Measurements from ENCODE around the gene TIMM44. TPM values are rescaled to one million over a fixed set of nuclear protein-coding genes. Genes with fewer than 3 reads are reported as not detected.

The TIMM44 gene
- total RNA-seq, 3 donors from 2014 or later = 55.5 to 80.4 (median 63.4) TPM

DNA sequence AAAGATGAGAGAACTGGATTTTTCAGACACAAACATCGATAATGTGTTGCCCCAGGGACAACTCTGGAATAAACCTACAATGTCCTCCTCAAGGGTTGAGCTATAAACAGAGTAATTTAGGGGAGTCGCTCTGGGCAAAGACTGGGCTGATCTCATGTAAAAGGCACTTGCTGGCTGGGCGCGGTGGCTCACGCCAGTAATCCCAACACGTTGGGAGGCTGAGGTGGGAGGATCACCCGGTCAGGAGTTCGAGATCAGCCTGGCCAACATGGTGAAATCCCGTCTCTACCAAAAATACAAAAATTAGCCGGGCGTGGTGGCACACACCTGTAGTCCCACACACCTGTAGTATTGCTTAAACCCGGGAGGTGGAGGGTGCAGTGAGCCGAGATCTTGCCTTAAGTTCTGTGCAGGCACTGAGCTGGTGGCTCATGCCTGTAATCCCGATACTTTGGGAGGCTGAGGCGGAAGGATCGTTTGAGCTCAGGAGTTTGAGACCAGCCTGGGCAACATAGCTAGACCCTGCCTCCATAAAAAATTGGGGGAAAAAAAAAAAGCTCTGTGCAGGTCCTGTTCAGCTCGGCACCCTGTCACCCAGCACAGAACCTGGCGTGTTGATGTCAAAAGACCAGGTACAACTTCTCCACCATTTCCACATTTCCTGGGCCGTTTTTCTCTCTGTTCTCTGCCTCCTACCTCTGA lies 1.4 kb downstream of the TIMM44 start:
- DNase-seq (peak in 1 of 3 donors; percentile 46), ATAC-seq (no peak)
- intact Hi-C loops (cut with DNase I, micrococcal nuclease) = loop anchor here (10.0 kb wide), 1 partner anchor 313 kb away; no protein-coding TSS in a partner anchor
- TF ChIP-seq, protein P1, sequence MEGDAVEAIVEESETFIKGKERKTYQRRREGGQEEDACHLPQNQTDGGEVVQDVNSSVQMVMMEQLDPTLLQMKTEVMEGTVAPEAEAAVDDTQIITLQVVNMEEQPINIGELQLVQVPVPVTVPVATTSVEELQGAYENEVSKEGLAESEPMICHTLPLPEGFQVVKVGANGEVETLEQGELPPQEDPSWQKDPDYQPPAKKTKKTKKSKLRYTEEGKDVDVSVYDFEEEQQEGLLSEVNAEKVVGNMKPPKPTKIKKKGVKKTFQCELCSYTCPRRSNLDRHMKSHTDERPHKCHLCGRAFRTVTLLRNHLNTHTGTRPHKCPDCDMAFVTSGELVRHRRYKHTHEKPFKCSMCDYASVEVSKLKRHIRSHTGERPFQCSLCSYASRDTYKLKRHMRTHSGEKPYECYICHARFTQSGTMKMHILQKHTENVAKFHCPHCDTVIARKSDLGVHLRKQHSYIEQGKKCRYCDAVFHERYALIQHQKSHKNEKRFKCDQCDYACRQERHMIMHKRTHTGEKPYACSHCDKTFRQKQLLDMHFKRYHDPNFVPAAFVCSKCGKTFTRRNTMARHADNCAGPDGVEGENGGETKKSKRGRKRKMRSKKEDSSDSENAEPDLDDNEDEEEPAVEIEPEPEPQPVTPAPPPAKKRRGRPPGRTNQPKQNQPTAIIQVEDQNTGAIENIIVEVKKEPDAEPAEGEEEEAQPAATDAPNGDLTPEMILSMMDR (IDR thresholded peaks at IDR 0.05) = no peak
- Histone ChIP-seq H3K9me3 (no peaks in the 10 kb centered on the region), H3K4me1 (ENCODE audit: low read depth) (peaks cover 10% of the 10 kb centered on the region), H3K36me3 (ENCODE audit: low read depth) (peaks cover 3% of the 10 kb centered on the region), H3K4me3 (no peak overlapping the region)

DNA sequence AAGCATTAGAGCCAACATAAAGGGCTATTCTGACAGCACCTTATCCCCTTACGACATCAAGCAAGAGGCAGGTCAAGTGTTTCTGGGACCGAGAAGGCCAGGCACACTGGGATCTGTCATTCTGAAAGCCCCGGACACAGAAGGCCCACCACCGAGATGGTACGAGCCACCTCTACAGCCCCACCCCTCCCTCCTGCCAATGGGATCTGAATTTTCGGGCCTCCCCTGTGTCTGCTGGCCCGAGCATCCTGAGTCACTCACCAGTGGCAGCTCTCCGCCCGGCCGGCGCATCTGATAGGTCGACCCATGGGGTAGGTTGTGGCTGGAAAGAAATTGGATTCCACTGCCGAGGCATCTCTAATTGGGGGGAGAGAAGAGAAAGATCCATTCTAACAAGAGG lies 2.6 kb downstream of the TIMM44 start:
- no peak for ATAC-seq
- TF ChIP-seq, protein P1 (IDR thresholded peaks at IDR 0.05) = no peak
- peak in 1 of 3 donors; percentile 37 for DNase-seq
- H3K9me3 ChIP-seq = no peaks in the 10 kb centered on the region
- H3K4me3 ChIP-seq = no peak overlapping the region
- H3K4me1 ChIP-seq (ENCODE audit: low read depth) = peaks cover 10% of the 10 kb centered on the region
- intact Hi-C loops (cut with DNase I, micrococcal nuclease) = loop anchor here (10.0 kb wide), 1 partner anchor 314 kb away; no protein-coding TSS in a partner anchor
- H3K36me3 ChIP-seq (ENCODE audit: low read depth) = peaks cover 3% of the 10 kb centered on the region

DNA sequence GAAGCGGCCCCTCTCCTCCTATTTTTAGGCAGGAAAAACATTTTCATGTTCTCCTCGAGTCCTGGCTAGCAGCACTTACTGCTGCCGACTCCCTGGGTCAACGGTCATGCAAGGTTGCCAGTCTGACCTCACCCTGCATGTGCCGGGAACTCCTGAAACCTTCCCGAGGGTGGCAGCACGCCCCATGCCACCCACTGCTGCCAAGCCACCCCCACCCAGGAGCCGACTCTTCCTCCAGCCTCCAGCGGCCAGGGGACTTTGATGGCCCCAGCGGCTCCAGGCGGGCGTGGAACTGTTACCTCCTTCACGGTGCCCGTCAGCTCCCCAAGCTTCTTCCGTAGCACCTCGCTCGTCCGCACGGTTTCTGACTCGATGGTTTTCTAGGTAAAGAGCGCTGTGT lies 8.7 kb downstream of the TIMM44 start:
- Histone ChIP-seq H3K4me1 (ENCODE audit: low read depth) (no peaks in the 10 kb centered on the region), H3K4me3 (no peak overlapping the region), H3K9me3 (no peaks in the 10 kb centered on the region), H3K36me3 (ENCODE audit: low read depth) (no peaks in the 10 kb centered on the region)
- TF ChIP-seq, protein P1 (IDR thresholded peaks at IDR 0.05) = no peak
- ATAC-seq = no peak
- DNase-seq = no peak
- intact Hi-C loops (cut with DNase I, micrococcal nuclease) = no loop called here

DNA sequence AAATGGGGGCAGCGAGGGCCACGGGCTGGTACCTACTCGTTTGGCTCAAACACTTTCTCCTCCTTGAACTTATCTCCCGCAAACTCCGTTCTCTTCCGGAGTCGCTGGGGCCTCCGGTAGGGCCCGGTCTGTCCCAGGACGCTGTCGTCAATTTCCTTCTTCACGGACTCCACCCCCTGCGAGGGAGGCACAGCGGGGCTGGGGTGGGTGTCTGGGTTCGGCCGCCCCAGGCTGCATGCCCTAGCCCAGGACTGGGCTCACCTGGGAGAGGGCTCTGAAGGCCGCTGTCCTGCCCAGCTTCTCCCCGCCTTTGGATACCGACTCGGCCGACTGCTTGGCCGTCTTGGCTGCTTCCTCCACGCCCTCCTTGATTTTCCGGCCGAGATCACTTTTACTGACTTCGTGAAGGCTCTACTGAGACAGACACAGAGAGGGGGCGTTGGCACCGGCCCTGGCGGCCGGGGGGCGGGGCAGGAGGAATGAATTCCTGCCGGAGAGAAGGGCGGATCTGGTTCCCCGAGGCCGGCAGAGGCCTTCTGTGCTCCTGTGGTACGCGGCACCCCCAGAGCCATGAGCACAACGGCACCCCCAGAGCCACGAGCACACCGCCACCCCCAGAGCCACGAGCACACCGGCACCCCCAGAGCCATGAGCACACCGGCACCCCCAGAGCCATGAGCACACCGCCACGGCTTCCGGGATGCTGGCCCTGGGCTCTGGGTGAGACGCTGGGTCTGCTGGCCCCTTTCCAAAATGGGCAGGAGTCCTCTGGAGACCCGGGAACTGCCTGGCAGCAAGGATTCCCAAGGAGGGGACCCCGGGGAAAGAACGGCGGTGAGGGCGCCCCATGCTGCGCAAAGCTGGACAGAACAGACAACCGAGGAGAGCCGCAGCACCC lies 9.4 kb downstream of the TIMM44 start:
- no peaks in the 10 kb centered on the region for H3K9me3 ChIP-seq
- TF ChIP-seq, protein P1 (IDR thresholded peaks at IDR 0.05) = no peak
- no peak overlapping the region for H3K4me3 ChIP-seq
- ATAC-seq (peak; percentile 60), DNase-seq (peak in 1 of 3 donors; percentile 57)
- intact Hi-C loops (cut with DNase I, micrococcal nuclease) = no loop called here
- peaks cover 3% of the 10 kb centered on the region for H3K4me1 ChIP-seq (ENCODE audit: low read depth)
- H3K36me3 ChIP-seq (ENCODE audit: low read depth) = no peaks in the 10 kb centered on the region

DNA sequence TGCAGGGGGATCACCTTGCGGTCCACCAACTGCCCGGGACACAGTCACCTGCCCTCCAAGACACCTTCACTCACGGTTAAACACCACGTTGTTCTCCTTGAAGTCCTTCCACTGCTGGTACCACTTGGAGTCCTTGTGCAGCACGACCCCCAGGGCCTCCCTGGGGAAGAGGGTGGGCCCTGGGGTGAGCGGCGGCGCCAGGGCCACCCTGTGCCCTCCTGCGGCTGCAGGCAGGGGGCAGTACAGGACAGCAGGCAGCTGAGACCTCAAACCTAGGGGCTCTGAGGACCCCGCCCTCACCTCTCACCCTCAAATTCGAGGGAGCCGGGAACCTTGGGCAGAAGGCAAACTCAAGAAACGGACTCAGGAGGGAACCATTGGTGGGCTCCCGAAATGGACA lies 10.1 kb downstream of the TIMM44 start:
- intact Hi-C loops (cut with DNase I, micrococcal nuclease) = no loop called here

More for the DNA sequence above, 10.1 kb downstream of the TIMM44 start:
- Histone ChIP-seq H3K9me3 (no peaks in the 10 kb centered on the region), H3K36me3 (ENCODE audit: low read depth) (no peaks in the 10 kb centered on the region), H3K4me1 (ENCODE audit: low read depth) (peaks cover 3% of the 10 kb centered on the region), H3K4me3 (no peak overlapping the region)
- ATAC-seq (no peak), DNase-seq (no peak)
- TF ChIP-seq, protein P1 (IDR thresholded peaks at IDR 0.05) = no peak

Data from mucosa of descending colon (tissue), 3 donors.